Activated CD4-positive, alpha-beta T cell treated with anti-CD3 and anti-CD28 coated beads, Interleukin-2, amount 50 U/mL, for 24 hours (primary cell): ENCODE data around the gene SCAF8.
"Not testable (repeated sequence)": the region's sequence is repeated elsewhere in the genome, so short reads cannot be mapped to it uniquely, and the experiment has no call there.

Experiments used
- DNase-seq, 2 donors: peaks; one replicate each; pipeline ENCODE4 v3.0.0-alpha.2; 2020; ENCODE audit warnings: low read depth in 1 of 2, low spot score in 1 of 2

The SCAF8 gene

GRCh38 chr6:154733183-154733625 is at the start of gene SCAF8:
TSS of gene SCAF8 (plus strand) at chr6:154733416. CDS start at chr6:154733901, 485 bp downstream.
- DNase-seq, result peak; percentile 72 to 85

DNA sequence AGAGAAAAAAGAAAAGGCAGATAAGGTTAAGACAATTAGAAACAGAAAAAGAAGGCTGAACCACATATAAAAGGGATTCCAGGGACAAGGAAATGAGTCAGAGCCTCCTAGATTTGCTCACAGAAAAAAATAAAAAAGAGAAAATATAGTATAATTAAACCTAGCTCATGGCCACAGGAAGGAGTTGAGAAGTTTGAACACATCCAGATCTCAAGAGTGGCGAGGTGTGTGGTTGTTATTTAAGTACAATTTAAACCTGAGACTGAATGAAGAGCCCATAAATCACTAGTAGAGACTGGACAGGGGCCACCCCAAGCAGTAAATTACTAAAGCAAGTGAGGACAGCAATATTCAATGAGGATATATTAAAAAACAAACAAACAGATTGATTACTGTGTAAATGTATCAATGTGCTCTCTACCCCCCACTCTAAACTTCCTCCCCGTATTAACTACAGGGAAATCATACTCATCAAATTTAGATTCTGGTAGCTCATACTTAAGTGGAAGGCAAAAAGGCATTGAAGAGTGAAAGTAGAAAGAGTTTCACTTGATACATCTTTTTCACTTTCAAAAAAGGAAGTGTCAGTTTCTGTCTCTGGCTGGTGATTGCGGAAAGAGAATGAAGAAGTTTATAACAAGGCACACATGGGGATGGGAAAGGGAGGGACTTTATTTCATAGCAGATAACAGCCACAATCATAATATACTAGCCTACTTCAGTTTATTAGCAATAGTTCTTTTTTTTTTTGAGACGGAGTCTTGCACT is 49.3 kb upstream of the SCAF8 start:
- no peak for DNase-seq

- DNase-seq, result no peak
These were observed 47.1 kb upstream of the SCAF8 start for GRCh38 chr6:154686162-154686561.

DNA sequence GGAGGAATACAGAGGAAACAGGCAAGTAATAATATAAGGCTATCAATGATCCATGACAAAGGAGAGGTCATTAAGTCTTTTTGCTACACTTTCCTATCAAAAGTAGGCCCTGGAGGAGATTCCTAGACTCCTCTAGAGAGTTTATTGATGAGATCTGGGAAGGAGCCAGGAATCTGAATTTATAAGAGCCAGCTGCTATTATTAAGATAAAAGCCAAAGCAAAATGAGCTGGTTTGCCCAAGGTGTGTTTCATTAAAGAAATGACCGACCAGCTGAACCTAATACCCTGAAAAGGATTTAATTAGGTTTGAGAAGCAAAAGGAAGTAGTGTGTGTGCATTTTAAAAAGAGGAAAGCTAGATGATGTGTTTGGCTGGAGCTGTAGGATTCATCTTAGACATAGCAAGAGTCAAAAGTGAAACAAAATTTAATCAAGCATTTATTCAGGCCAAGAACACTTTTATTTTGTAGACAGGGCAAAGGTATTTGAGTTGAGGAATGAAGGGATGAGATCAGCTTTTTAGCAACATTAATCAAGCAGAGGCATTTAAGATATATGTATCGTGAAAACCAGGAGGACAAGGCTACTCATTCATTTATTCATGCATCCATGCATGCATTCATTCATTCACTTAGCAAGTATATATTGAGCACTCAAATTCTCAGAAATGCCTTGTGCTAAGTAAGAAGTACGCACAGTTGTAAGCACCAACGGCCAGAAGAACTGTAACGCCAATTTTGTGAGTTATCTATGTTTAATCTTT is 43.5 kb upstream of the SCAF8 start:
- DNase-seq, result no peak

DNA sequence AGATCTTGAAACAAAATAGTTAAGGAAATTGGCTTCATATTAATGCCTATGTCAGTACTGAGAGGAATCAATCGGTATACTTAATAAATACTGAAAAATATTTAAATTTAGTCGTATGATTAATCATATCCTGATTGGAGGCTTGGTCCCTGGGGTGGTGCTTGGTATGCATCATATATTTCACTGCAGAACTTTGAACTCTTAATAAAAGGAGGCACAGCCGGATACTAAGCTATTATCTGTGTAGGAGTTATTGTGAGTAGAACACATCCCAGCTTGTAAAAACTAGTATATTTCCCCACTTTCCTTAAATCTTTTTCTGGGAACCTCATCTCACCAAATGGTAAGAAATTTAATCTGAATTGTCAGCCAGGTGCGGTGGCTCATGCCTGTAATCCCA is 42.4 kb upstream of the SCAF8 start:
- no peak for DNase-seq

GRCh38 chr6:154696661-154697060 is 36.6 kb upstream of the SCAF8 start:
- no peak for DNase-seq

DNA sequence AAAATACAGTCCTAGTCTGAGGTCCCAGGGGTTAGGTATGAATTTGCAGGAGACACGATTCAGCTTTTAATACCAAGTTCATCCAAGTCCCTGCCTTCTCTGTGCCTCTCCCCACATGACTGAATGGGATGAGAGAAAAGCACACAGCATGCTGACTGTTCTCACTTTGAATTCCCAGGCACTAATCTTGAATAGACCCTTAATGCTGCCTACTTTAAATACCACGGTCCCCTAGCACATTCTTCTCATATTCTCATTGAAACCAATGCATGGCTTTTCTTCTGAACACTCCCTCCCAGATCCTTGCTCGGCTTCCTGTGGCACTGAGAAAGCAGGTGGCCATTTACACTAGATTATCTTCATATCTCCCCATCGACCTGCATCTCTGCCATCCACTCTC is 30.1 kb upstream of the SCAF8 start:
- DNase-seq, result no peak

- DNase-seq, result no peak
These were observed 27.6 kb upstream of the SCAF8 start for GRCh38 chr6:154705471-154706113.

- DNase-seq, result no peak
These were observed 26.8 kb upstream of the SCAF8 start for GRCh38 chr6:154706389-154706788.

DNA sequence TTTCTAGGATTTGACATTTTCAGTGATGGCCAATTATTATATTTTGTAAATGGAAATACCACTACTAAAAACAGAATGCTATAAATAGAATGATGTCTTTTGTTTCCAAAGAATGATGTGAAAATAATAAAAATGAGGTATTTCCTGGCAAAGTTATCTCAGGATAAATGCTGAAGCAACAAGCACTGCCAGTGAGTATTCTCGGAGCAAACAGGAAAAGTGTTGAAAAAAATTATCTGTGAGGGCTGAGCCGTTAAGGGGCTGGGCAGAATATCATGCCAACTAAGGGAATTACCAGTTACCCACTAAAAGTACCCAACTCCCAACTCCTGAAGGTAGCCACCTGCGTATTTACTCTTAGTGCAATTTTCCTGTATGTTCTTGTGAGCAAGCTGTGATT is 23.6 kb upstream of the SCAF8 start:
- no peak for DNase-seq

- DNase-seq, result no peak
These were observed 22.5 kb upstream of the SCAF8 start for GRCh38 chr6:154710689-154711088.

- no peak for DNase-seq
These were observed 17.8 kb upstream of the SCAF8 start for GRCh38 chr6:154715446-154715845.

GRCh38 chr6:154716350-154716749 is 16.9 kb upstream of the SCAF8 start:
- not testable (repeated sequence) for DNase-seq

GRCh38 chr6:154719433-154719832 is 13.8 kb upstream of the SCAF8 start:
- no peak for DNase-seq

DNA sequence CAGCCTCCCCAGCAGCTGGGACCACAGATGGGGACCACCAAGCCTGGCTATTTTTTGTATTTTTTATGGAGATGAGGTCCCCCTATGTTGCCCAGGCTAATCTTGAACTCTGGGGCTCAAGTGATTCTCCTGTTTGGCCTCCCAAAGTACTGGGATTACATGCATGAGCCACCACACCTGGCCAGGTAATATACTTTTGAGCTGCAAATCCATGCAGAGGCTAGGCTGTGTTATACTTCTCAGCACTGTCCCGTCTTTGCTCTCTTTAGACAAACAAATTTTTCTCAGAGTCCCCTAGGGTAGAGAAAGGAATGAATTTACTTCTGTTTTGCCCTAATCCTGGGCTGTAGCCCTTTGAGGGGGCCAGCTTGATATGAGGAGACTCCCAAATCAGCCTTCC is 13.4 kb upstream of the SCAF8 start:
- no peak for DNase-seq

DNA sequence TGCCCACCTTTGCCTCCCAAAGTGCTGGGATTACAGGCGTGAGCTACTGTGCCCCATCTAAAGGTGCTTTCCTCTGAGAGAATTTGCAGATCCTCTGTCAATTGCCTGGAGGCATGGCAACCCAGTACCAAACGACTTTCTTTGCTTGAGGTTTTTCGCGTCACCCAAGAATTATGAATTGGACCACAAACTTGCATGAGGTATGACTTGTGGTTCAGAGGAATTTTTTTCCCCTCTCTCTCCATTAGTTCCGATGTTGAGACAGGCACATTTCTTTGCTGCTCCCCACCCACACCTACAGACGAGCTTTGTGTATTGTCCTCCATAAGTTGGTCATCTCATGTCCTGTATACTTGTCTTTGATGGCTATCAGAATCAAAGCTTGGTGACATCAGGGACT is 11.8 kb upstream of the SCAF8 start:
- no peak for DNase-seq

DNA sequence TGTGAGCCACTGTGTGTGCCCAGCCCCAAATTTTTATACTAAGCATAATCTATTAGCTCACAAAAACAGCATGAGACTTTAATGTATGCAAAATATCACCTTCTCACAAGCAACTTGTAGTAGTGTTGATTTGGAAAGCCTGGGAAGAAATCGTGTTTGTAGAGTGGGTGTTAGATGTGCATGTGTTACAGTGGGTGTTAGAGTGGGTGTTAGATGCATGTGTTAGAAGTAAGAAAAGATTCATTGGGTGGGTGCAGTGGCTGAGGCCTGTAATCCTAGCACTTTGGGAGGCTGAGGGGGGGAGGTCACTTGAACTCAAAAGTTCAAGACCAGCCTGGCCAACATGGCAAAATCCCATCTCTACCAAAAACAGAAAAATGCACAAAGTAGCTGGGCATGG is 6.3 kb upstream of the SCAF8 start:
- DNase-seq, result no peak

DNA sequence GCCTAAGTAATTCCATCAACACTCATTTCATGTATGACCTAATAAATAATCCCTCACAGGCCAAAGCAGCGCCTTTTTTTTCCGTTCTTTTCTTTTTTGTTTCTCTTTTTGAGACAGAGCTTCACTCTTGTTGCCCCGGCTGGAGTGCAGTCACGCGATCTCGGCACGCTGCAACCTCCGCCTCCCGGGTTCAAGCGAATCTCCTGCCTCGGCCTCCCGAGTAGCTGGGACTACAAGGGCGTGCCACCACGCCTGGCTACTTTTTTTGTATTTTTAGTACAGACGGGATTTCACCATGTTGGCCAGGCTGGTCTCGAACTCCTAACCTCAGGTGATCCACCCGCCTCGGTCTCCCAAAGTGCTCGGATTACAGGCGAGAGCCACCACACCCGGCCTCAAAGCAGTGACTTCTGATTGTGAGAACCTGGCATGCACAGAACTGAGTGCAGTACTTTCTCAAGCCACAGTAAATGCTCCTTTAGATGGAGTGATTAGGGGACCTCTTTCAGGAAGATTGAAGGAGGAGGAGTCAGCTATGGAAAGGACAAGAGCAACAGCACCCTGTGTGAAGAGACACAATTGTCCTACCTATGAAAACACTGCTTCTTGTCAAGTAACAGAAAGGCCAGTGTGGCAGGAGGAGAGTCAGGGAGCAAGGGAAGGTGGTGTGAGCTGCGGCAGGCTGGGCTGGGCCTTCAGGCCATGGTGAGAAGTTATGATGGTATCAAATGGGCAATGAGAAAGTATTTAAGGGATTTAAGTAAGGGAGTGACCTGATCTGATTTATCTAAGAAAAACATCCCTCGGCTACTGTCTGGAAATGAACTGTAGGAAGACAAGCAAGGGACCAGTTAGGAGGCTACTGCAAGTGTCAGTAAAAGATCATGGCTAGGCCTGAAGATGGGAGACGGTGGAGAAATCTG is 1.7 kb upstream of the SCAF8 start:
- DNase-seq, result no peak

- DNase-seq, result peak in 1 of 2 donors; percentile 2
These were observed 556 bp upstream of the SCAF8 start for GRCh38 chr6:154732538-154733182.

DNA sequence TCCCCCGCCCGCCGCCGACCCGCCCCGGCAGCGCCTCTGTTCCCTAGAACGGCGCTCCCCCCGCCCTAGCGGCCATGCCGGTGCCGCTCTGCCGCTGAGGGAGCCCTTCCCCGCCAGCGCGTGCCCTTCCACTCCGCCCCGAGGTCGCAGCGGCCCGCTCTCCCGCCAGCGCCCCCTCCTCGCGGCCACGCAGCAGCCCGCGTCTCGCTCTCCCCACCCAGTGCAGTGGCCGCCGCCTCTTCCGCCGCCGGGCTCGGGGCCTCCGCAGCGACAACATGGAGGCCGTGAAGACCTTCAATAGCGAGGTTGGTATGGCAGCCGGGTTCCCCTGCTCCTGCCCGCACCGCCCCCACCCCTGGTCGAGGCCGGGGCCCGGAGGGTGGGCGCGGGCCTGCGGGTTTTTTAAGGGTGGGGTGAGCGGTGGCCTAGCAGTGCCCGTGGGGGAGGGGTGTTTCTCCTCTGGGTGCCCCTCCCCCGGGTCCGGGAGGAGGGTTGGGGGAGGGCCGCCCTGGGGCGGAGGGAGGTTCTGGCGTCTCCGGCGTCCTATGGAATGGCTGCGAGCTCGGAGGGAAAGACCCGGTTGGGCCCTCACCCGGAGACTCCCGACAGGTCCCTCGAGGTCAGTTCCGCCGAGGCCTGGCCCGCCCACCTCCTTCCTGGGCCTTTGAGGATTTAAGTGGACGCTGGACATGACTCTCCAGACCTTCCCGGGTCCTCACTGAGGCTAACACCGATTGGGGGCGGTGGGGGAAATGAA is 588 bp downstream of the SCAF8 start:
- peak; percentile 79 to 89 for DNase-seq
